ENCODE measurements around the gene EBNA1BP2.
A peak's percentile ranks its signal among the peaks of the same experiment; 100 is the strongest.

Gene EBNA1BP2

DNA sequence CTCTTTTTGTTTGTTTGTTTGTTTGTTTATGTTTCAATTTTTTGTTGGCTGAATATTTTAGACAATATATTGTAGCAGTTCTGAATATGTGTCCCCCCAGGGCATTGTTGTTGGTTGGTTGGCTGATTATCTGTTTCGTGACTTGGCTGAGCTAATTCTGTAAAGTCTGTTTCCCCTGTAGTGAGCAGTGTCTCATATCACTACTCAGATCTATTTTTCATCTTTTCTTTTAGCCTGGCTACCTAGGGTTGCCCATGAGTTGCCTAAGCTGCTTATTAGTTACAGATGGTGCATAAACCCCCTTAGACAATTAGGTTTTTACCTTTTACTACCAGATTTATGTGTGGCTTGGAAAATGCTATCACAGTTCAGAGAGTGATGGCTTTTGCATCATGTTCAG is 32.3 kb upstream of the EBNA1BP2 start:
- Histone ChIP-seq H3K4me3 (ENCODE audit: low read depth, low read length) (no peak overlapping the region), H3K9me3 (ENCODE audit: control insufficient read depth, insufficient read depth, low read length) (no peaks in the 10 kb centered on the region), H3K4me1 (ENCODE audit: control insufficient read depth, insufficient read depth, low read length) (peaks cover 14% of the 10 kb centered on the region), H3K9ac (ENCODE audit: low read depth, low read length) (no peak overlapping the region), H3K27ac (ENCODE audit: low read depth, low read length) (no peak overlapping the region), H3K27me3 (ENCODE audit: control insufficient read depth, insufficient read depth, low read length) (no peaks in the 10 kb centered on the region), H3K36me3 (ENCODE audit: control insufficient read depth, insufficient read depth, low read length) (no peaks in the 10 kb centered on the region)

DNA sequence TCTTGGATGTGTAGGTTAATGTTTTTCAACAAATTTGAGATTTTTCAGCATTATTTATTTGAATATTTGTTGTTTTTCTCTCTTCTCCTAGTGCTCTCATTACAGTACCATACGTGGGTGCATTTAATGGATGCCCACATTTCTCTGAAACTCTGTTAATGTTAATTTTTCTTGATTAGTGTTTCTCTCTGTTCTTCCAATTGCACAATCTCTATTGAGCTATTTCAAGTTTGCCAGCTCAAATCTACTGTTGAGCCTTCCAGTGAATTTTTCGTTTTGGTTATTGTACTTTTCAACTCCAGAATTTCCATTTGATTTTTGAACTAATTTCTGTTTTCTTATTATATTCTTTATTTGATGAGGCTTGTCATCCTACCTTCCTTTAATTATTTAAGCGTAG is 31.8 kb upstream of the EBNA1BP2 start:
- Histone ChIP-seq H3K4me1 (ENCODE audit: control insufficient read depth, insufficient read depth, low read length) (peaks cover 14% of the 10 kb centered on the region), H3K9ac (ENCODE audit: low read depth, low read length) (no peak overlapping the region), H3K27me3 (ENCODE audit: control insufficient read depth, insufficient read depth, low read length) (no peaks in the 10 kb centered on the region), H3K4me3 (ENCODE audit: low read depth, low read length) (no peak overlapping the region), H3K36me3 (ENCODE audit: control insufficient read depth, insufficient read depth, low read length) (no peaks in the 10 kb centered on the region), H3K9me3 (ENCODE audit: control insufficient read depth, insufficient read depth, low read length) (no peaks in the 10 kb centered on the region), H3K27ac (ENCODE audit: low read depth, low read length) (no peak overlapping the region)

DNA sequence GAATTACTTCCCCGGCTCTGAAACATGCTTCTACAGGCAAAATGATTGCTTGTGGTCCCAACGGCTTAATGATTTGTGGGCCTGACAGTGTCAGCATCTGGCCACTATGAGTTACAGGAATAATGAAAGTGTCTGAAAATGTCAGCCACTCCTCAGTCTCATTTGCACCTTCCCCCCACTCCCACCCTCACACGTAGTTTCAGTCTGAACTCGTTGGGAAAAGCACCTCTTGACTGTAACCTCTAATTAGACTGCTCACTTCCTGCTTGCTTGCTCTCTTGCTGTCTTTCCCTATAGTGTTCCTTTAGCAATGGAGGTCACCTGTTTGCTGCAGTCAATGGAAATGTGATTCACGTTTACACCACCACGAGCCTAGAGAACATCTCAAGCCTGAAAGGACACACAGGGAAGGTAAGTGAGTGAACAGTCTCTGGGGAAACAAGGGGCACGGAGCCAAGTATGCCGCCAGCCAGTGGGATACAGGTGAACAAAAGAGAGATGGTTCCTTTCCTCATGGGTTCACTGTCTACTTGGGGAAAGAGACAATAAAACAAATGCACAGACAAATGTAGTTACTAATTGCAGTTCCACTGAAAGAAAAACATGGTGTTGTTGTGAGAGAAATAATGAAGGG is 27.1 kb upstream of the EBNA1BP2 start:
- H3K9me3 ChIP-seq (ENCODE audit: control insufficient read depth, insufficient read depth, low read length): no peaks in the 10 kb centered on the region
- no peak overlapping the region for H3K9ac ChIP-seq (ENCODE audit: low read depth, low read length)
- H3K27me3 ChIP-seq (ENCODE audit: control insufficient read depth, insufficient read depth, low read length): no peaks in the 10 kb centered on the region
- no peak overlapping the region for H3K27ac ChIP-seq (ENCODE audit: low read depth, low read length)
- H3K4me1 ChIP-seq (ENCODE audit: control insufficient read depth, insufficient read depth, low read length): no peaks in the 10 kb centered on the region
- no peaks in the 10 kb centered on the region for H3K36me3 ChIP-seq (ENCODE audit: control insufficient read depth, insufficient read depth, low read length)
- H3K4me3 ChIP-seq (ENCODE audit: low read depth, low read length): no peak overlapping the region

DNA sequence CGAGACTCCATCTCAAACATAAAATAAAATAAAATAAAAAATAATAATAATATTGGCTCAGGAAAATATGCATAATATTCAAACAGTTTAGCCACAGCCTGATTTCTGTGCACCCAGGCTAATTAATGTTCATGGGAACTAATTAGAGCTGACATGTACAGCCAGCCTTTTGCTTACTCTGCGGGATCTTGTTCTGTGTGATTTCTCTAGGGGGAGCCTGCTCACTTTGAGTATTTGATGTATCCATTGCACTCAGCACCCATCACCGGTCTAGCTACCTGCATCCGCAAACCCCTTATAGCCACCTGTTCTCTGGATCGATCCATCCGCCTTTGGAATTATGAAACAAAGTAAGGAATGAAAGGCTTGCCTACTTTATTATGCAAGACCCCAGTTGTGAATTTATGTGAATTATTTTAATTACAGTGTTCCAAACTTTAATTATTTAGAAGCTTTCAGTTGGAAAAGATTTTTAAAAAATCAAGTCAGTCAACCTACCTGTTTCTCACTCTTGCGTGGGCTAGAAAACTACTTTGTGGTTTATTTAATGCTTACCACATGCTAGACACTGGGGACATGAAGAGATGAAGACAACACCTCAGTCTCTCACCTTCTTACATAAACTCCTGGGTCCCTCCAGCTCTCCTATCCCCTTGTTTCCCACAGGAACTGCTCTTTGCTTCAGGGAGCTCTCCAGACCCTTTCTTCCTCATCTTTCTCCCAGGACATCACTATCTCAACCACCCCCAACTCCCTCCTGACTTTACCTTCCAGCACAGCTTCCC is 25.4 kb upstream of the EBNA1BP2 start:
- Histone ChIP-seq H3K36me3 (ENCODE audit: control insufficient read depth, insufficient read depth, low read length) (no peaks in the 10 kb centered on the region), H3K27me3 (ENCODE audit: control insufficient read depth, insufficient read depth, low read length) (no peaks in the 10 kb centered on the region), H3K9ac (ENCODE audit: low read depth, low read length) (no peak overlapping the region), H3K4me3 (ENCODE audit: low read depth, low read length) (no peak overlapping the region), H3K4me1 (ENCODE audit: control insufficient read depth, insufficient read depth, low read length) (no peaks in the 10 kb centered on the region), H3K27ac (ENCODE audit: low read depth, low read length) (no peak overlapping the region), H3K9me3 (ENCODE audit: control insufficient read depth, insufficient read depth, low read length) (no peaks in the 10 kb centered on the region)

DNA sequence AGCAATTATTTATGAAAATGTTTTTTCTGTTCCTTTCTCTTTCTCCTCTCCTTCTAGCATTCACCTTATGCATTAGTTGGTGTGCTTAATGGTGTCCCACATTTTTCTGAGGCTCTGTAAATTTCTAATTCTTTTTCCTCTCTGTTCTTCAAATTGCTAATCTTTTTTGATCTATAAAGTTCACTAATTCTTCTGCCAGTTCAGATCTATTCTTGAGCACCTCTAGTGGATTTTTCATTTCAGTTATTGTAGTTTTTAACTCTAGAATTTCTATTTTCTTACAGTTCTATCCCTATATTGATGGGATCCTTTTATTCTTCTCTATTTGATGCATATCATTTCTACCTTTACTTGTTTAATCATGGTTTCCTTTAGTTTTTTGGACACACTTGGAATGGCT is 22.4 kb upstream of the EBNA1BP2 start:
- Histone ChIP-seq H3K9ac (ENCODE audit: low read depth, low read length) (no peak overlapping the region), H3K36me3 (ENCODE audit: control insufficient read depth, insufficient read depth, low read length) (no peaks in the 10 kb centered on the region), H3K27ac (ENCODE audit: low read depth, low read length) (no peak overlapping the region), H3K4me3 (ENCODE audit: low read depth, low read length) (no peak overlapping the region), H3K9me3 (ENCODE audit: control insufficient read depth, insufficient read depth, low read length) (no peaks in the 10 kb centered on the region), H3K4me1 (ENCODE audit: control insufficient read depth, insufficient read depth, low read length) (no peaks in the 10 kb centered on the region), H3K27me3 (ENCODE audit: control insufficient read depth, insufficient read depth, low read length) (no peaks in the 10 kb centered on the region)

DNA sequence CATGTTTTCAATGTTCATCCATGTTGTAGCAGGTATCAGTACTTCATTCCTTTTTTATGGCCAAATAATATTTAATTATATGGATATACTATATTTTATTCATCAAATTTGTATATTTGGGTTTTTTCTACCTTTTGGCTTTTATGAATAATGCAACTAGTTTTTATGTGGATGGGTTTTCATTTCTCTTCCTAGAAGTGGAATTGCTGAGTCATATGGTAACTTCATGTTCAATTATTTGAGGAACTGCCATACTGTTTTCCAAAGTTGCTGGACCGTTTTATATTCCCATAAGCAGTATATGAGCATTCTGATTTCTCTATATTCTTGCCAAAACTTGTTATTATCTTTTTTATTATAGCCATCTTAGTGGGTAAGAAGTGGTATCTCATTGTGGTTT is 16.0 kb upstream of the EBNA1BP2 start:
- no peaks in the 10 kb centered on the region for H3K36me3 ChIP-seq (ENCODE audit: control insufficient read depth, insufficient read depth, low read length)
- H3K4me1 ChIP-seq (ENCODE audit: control insufficient read depth, insufficient read depth, low read length): no peaks in the 10 kb centered on the region
- H3K9me3 ChIP-seq (ENCODE audit: control insufficient read depth, insufficient read depth, low read length): no peaks in the 10 kb centered on the region
- no peak overlapping the region for H3K4me3 ChIP-seq (ENCODE audit: low read depth, low read length)
- H3K27ac ChIP-seq (ENCODE audit: low read depth, low read length): no peak overlapping the region
- H3K9ac ChIP-seq (ENCODE audit: low read depth, low read length): no peak overlapping the region
- no peaks in the 10 kb centered on the region for H3K27me3 ChIP-seq (ENCODE audit: control insufficient read depth, insufficient read depth, low read length)

DNA sequence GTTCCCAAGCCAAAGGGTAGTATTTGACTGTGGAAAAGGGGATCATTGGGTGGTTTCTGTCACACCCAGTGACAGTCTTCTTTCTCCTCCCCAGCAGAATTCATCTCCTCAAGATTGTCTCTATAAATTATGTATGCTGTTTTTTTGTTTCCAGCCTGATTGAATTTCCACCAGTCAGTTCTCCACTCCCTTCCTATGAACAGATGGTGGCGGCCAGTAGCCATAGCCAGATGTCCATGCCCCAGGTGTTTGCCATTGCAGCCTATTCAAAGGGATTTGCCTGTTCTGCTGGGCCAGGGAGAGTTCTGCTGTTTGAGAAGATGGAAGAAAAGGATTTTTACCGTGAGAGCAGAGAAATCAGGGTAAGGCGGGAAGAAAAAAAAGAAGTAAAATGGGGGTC is 12.9 kb upstream of the EBNA1BP2 start:
- Histone ChIP-seq H3K36me3 (ENCODE audit: control insufficient read depth, insufficient read depth, low read length) (no peaks in the 10 kb centered on the region), H3K4me1 (ENCODE audit: control insufficient read depth, insufficient read depth, low read length) (no peaks in the 10 kb centered on the region), H3K4me3 (ENCODE audit: low read depth, low read length) (no peak overlapping the region), H3K9ac (ENCODE audit: low read depth, low read length) (no peak overlapping the region), H3K27ac (ENCODE audit: low read depth, low read length) (no peak overlapping the region), H3K9me3 (ENCODE audit: control insufficient read depth, insufficient read depth, low read length) (no peaks in the 10 kb centered on the region), H3K27me3 (ENCODE audit: control insufficient read depth, insufficient read depth, low read length) (no peaks in the 10 kb centered on the region)

DNA sequence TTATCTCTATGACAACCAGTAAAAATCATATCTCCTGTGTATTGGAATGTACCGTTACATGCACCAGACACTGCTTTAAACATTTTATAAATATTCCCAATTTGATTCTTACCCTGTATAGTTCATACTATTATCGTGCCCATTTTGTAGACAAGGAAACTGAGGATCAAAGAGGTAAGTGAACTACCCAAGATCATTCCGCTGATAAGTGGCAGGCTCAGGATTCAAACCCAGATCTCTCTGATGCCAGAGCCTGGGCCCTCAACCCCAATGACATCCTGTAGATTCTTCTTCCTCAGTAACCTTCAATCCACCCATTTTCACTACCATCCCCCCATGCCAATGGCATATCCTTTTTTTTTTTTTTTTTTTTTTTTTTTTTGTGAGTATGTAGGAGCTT is 12.3 kb upstream of the EBNA1BP2 start:
- Histone ChIP-seq H3K9me3 (ENCODE audit: control insufficient read depth, insufficient read depth, low read length) (no peaks in the 10 kb centered on the region), H3K27ac (ENCODE audit: low read depth, low read length) (no peak overlapping the region), H3K27me3 (ENCODE audit: control insufficient read depth, insufficient read depth, low read length) (no peaks in the 10 kb centered on the region), H3K9ac (ENCODE audit: low read depth, low read length) (no peak overlapping the region), H3K4me3 (ENCODE audit: low read depth, low read length) (no peak overlapping the region), H3K4me1 (ENCODE audit: control insufficient read depth, insufficient read depth, low read length) (no peaks in the 10 kb centered on the region), H3K36me3 (ENCODE audit: control insufficient read depth, insufficient read depth, low read length) (no peaks in the 10 kb centered on the region)

DNA sequence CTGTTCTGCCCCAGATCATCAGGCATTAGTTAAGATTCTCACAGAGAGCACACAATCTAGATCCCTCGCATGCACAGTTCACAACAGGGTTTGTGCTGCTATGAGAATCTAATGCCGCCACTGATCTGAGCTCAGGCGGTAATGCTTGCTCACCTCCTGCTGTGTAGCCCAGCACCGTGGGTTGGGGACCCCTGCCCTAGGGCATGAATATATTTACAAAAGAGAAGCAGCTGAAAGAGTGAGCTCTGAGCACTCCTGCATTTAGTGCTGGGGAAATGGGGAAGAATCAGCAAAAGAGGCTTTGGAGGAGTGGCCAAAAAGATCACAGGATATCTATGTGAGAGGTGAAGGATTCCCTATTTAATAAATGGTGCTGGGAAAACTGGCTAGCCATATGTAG is 5.6 kb upstream of the EBNA1BP2 start:
- H3K27ac ChIP-seq (ENCODE audit: low read depth, low read length): no peak overlapping the region
- H3K9ac ChIP-seq (ENCODE audit: low read depth, low read length): no peak overlapping the region
- H3K9me3 ChIP-seq (ENCODE audit: control insufficient read depth, insufficient read depth, low read length): no peaks in the 10 kb centered on the region
- no peak overlapping the region for H3K4me3 ChIP-seq (ENCODE audit: low read depth, low read length)
- H3K36me3 ChIP-seq (ENCODE audit: control insufficient read depth, insufficient read depth, low read length): no peaks in the 10 kb centered on the region
- peaks cover 15% of the 10 kb centered on the region for H3K4me1 ChIP-seq (ENCODE audit: control insufficient read depth, insufficient read depth, low read length)
- H3K27me3 ChIP-seq (ENCODE audit: control insufficient read depth, insufficient read depth, low read length): peaks cover 7% of the 10 kb centered on the region; the same call in 1 of the 2 replicates

DNA sequence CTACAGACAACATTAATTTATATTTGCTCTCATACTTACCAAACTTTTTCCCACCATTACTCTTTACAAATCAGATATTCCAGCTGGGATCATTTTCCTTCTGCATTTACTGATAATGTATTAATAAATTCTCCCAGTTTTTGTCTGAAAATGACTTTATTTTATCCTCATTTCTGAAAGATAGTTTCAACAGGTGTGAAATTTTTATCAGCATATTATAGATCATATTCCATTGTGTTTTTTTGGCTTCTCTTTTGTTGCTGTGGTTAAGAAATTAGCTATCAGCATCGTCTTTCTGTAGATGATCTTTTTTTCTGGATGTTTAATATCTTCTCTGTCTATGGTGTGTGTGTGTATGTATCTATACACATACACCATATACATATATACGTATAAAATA is 2.8 kb upstream of the EBNA1BP2 start:
- Histone ChIP-seq H3K27me3 (ENCODE audit: control insufficient read depth, insufficient read depth, low read length) (peaks cover 7% of the 10 kb centered on the region; the same call in 1 of the 2 replicates), H3K36me3 (ENCODE audit: control insufficient read depth, insufficient read depth, low read length) (peaks cover 10% of the 10 kb centered on the region), H3K9me3 (ENCODE audit: control insufficient read depth, insufficient read depth, low read length) (no peaks in the 10 kb centered on the region), H3K4me3 (ENCODE audit: low read depth, low read length) (no peak overlapping the region), H3K27ac (ENCODE audit: low read depth, low read length) (no peak overlapping the region), H3K9ac (ENCODE audit: low read depth, low read length) (no peak overlapping the region), H3K4me1 (ENCODE audit: control insufficient read depth, insufficient read depth, low read length) (peaks cover 19% of the 10 kb centered on the region)

DNA sequence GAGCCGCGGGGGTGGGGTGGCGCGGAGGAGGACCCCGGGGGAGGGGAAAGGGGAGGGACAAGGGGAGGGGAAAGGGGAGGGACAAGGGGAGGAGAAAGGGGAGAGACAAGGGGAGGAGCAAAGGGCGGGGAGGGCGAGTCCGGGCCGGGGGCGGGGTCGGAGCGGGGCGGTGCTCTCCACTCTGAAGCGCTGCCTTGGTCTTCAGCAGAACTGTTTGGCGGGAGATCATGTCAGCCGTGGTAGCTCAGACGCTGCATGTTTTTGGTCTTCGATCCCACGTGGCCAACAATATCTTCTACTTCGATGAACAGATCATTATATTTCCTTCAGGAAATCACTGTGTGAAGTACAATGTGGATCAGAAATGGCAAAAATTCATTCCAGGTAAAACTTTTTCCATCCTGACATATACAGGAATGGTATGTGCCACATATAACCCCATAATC is 460 bp upstream of the EBNA1BP2 start:
- no peak overlapping the region for H3K27ac ChIP-seq (ENCODE audit: low read depth, low read length)
- peaks cover 7% of the 10 kb centered on the region; the same call in 1 of the 2 replicates for H3K27me3 ChIP-seq (ENCODE audit: control insufficient read depth, insufficient read depth, low read length)
- peak overlapping the region; percentile 96 for H3K4me3 ChIP-seq (ENCODE audit: low read depth, low read length)
- peaks cover 33% of the 10 kb centered on the region for H3K36me3 ChIP-seq (ENCODE audit: control insufficient read depth, insufficient read depth, low read length)
- peaks cover 15% of the 10 kb centered on the region for H3K4me1 ChIP-seq (ENCODE audit: control insufficient read depth, insufficient read depth, low read length)
- H3K9me3 ChIP-seq (ENCODE audit: control insufficient read depth, insufficient read depth, low read length): no peaks in the 10 kb centered on the region
- H3K9ac ChIP-seq (ENCODE audit: low read depth, low read length): 0 out of 2 replicates have a peak overlapping the region, but pooled peaks have one; percentile 76

All from HUES48 (cell line).